ENCODE data around the gene RFNG. TPM values are rescaled to one million over a fixed set of nuclear protein-coding genes. Genes with fewer than 3 reads are reported as not detected.

RFNG gene
- total and polyA plus RNA-seq, 2 of the 13 experiments (the other 11 are each of a cell fraction or from before 2014, with no cell fraction given): 61.4 to 64.0 TPM

DNA sequence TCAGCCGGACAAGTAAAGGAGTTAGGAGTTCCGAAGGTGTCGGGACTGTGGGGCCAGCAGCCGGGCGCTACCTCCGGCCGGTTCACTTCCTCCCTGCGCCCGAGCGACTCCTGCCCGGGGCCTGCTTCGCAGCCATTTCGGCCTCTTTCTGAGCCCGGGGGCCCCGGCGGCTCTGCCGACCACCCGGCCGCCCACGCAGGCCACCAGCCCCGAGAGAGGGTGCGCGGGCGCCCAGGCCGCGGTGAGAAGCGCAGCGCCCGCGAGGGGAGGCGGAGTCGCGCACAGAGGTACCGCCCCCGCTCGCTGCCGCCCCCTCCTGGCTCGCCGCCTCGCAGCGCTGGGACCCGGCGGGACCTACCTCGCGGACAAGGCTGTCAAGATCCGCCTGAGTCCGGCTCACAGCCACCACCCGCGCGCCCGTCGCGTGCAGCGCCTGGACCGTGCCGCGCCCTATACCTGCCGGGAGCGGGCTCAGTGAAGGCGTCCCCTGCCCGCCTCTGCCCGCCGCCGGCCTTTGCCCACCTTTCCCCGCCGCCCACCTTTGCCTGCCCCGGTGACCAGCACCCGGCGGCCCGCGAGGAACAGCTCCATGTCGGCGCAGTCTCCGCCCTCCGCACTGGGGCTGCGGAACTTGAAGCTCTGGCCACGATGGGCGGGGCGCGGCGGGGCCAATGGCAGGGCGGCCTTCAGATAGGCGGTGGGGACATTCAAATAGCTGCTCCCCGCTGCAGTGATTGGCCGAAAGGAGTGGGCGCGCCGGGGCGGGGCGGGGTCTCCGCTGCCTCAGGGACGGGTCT is 14.3 kb downstream of the RFNG start, which contains the start of gene DCXR (continued):
- TF ChIP-seq HNF4A (CRISPR knock-in tag; IDR thresholded peaks at IDR 0.05) (no peak), MTA3 (CRISPR knock-in tag; IDR thresholded peaks at IDR 0.05) (no peak), ZFX (CRISPR knock-in tag; IDR thresholded peaks at IDR 0.05; ENCODE audit: low read depth) (peak; percentile 98), ZBTB7B (CRISPR knock-in tag; IDR thresholded peaks at IDR 0.05) (peak; percentile 32; the same call in 1 of the 2 replicates), KAT8 (CRISPR knock-in tag; IDR thresholded peaks at IDR 0.05) (peak; percentile 82), ZFP36L2 (CRISPR knock-in tag; IDR thresholded peaks at IDR 0.05) (no peak; the same call in none of the 2 replicates), CHD4 (IDR thresholded peaks at IDR 0.05; ENCODE audit: borderline replicate concordance, low read length) (0 out of 2 replicates have a peak, but pooled peaks have one; percentile 46), KDM2A (CRISPR knock-in tag; IDR thresholded peaks at IDR 0.05; ENCODE audit: borderline replicate concordance, low read depth) (peak; percentile 94; the same call in 1 of the 2 replicates), XRCC5 (optimal IDR thresholded peaks at IDR 0.05; ENCODE audit: low read length) (peak; percentile 98), SCMH1 (CRISPR knock-in tag; IDR thresholded peaks at IDR 0.05; ENCODE audit: borderline replicate concordance) (no peak), ZNF749 (CRISPR knock-in tag; IDR thresholded peaks at IDR 0.05; ENCODE audit: borderline replicate concordance) (peak; percentile 83; the same call in 1 of the 2 replicates)
- TF ChIP-seq, protein P1, sequence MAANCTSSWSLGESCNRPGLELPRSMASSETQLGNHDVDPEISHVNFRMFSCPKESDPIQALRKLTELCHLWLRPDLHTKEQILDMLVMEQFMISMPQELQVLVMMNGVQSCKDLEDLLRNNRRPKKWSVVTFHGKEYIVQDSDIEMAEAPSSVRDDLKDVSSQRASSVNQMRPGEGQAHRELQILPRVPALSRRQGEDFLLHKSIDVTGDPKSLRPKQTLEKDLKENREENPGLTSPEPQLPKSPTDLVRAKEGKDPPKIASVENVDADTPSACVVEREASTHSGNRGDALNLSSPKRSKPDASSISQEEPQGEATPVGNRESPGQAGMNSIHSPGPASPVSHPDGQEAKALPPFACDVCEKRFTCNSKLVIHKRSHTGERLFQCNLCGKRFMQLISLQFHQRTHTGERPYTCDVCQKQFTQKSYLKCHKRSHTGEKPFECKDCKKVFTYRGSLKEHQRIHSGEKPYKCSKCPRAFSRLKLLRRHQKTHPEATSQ (CRISPR knock-in tag; IDR thresholded peaks at IDR 0.05; ENCODE audit: borderline replicate concordance): no peak
- TF ChIP-seq, protein P2, sequence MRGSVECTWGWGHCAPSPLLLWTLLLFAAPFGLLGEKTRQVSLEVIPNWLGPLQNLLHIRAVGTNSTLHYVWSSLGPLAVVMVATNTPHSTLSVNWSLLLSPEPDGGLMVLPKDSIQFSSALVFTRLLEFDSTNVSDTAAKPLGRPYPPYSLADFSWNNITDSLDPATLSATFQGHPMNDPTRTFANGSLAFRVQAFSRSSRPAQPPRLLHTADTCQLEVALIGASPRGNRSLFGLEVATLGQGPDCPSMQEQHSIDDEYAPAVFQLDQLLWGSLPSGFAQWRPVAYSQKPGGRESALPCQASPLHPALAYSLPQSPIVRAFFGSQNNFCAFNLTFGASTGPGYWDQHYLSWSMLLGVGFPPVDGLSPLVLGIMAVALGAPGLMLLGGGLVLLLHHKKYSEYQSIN (CRISPR knock-in tag; IDR thresholded peaks at IDR 0.05; ENCODE audit: borderline replicate concordance): no peak
- TF ChIP-seq, protein P3, sequence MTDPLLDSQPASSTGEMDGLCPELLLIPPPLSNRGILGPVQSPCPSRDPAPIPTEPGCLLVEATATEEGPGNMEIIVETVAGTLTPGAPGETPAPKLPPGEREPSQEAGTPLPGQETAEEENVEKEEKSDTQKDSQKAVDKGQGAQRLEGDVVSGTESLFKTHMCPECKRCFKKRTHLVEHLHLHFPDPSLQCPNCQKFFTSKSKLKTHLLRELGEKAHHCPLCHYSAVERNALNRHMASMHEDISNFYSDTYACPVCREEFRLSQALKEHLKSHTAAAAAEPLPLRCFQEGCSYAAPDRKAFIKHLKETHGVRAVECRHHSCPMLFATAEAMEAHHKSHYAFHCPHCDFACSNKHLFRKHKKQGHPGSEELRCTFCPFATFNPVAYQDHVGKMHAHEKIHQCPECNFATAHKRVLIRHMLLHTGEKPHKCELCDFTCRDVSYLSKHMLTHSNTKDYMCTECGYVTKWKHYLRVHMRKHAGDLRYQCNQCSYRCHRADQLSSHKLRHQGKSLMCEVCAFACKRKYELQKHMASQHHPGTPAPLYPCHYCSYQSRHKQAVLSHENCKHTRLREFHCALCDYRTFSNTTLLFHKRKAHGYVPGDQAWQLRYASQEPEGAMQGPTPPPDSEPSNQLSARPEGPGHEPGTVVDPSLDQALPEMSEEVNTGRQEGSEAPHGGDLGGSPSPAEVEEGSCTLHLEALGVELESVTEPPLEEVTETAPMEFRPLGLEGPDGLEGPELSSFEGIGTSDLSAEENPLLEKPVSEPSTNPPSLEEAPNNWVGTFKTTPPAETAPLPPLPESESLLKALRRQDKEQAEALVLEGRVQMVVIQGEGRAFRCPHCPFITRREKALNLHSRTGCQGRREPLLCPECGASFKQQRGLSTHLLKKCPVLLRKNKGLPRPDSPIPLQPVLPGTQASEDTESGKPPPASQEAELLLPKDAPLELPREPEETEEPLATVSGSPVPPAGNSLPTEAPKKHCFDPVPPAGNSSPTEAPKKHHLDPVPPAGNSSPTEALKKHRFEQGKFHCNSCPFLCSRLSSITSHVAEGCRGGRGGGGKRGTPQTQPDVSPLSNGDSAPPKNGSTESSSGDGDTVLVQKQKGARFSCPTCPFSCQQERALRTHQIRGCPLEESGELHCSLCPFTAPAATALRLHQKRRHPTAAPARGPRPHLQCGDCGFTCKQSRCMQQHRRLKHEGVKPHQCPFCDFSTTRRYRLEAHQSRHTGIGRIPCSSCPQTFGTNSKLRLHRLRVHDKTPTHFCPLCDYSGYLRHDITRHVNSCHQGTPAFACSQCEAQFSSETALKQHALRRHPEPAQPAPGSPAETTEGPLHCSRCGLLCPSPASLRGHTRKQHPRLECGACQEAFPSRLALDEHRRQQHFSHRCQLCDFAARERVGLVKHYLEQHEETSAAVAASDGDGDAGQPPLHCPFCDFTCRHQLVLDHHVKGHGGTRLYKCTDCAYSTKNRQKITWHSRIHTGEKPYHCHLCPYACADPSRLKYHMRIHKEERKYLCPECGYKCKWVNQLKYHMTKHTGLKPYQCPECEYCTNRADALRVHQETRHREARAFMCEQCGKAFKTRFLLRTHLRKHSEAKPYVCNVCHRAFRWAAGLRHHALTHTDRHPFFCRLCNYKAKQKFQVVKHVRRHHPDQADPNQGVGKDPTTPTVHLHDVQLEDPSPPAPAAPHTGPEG (CRISPR knock-in tag; IDR thresholded peaks at IDR 0.05): peak; percentile 87
- TF ChIP-seq, protein P4, sequence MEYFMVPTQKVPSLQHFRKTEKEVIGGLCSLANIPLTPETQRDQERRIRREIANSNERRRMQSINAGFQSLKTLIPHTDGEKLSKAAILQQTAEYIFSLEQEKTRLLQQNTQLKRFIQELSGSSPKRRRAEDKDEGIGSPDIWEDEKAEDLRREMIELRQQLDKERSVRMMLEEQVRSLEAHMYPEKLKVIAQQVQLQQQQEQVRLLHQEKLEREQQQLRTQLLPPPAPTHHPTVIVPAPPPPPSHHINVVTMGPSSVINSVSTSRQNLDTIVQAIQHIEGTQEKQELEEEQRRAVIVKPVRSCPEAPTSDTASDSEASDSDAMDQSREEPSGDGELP (IDR thresholded peaks at IDR 0.05; ENCODE audit: borderline replicate concordance, low read depth): 0 out of 2 replicates have a peak, but pooled peaks have one; percentile 16
- TF ChIP-seq, protein P5, sequence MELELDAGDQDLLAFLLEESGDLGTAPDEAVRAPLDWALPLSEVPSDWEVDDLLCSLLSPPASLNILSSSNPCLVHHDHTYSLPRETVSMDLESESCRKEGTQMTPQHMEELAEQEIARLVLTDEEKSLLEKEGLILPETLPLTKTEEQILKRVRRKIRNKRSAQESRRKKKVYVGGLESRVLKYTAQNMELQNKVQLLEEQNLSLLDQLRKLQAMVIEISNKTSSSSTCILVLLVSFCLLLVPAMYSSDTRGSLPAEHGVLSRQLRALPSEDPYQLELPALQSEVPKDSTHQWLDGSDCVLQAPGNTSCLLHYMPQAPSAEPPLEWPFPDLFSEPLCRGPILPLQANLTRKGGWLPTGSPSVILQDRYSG (CRISPR knock-in tag; IDR thresholded peaks at IDR 0.05): 0 out of 2 replicates have a peak, but pooled peaks have one; percentile 18
